WERI-Rb-1 (cell line): ENCODE measurements around the gene OR5K3.

Source experiments
- DNase-seq: peaks from one replicate; pipeline ENCODE4 v3.0.0-alpha.2; 2020
- H3K27ac ChIP-seq: fragments of 250-450 bp; sonication (Bioruptor Pico); 2 replicates; pipeline ENCODE4 v1.5.1; 2020; ENCODE audit warnings: mild to moderate bottlenecking, moderate library complexity
- H3K27me3 ChIP-seq: fragments of 250-450 bp; sonication (Bioruptor Pico); 2 replicates; pipeline ENCODE4 v1.5.1; 2021; ENCODE audit warnings: mild to moderate bottlenecking, low read depth, moderate library complexity; ENCODE audit not compliant: insufficient read depth, severe bottlenecking
- H3K36me3 ChIP-seq: fragments of 250-450 bp; sonication (Bioruptor Pico); 2 replicates; pipeline ENCODE4 v1.5.1; 2020; ENCODE audit warnings: mild to moderate bottlenecking, moderate library complexity
- H3K4me3 ChIP-seq: 2 replicates; pipeline ENCODE4 v1.5.1; 2011; ENCODE audit warnings: low read depth, mild to moderate bottlenecking, control low read depth, low read length
- H3K9me3 ChIP-seq: fragments of 250-450 bp; sonication (Bioruptor Pico); 2 replicates; pipeline ENCODE4 v1.5.1; 2021; ENCODE audit warnings: mild to moderate bottlenecking, moderate library complexity; ENCODE audit not compliant: severe bottlenecking
- CTCF ChIP-seq: IDR thresholded peaks from 2 replicates; pipeline ENCODE4 v1.5.1; 2011; ENCODE audit warnings: low read depth, mild to moderate bottlenecking, control low read depth, inconsistent platforms, low read length

OR5K3 gene

GRCh38 chr3:98398513-98398912, 8.0 kb downstream of the OR5K3 start:
- Histone ChIP-seq H3K9me3 (no peaks in the 10 kb centered on the region), H3K36me3 (no peaks in the 10 kb centered on the region), H3K27me3 (peaks cover 30% of the 10 kb centered on the region), H3K4me3 (no peak overlapping the region), H3K27ac (no peak overlapping the region)
- TF ChIP-seq CTCF: no peak
- no peak for DNase-seq

GRCh38 chr3:98402507-98402906, 12.0 kb downstream of the OR5K3 start:
- DNase-seq: no peak
- peaks cover 9% of the 10 kb centered on the region for H3K9me3 ChIP-seq
- peaks cover 21% of the 10 kb centered on the region for H3K27me3 ChIP-seq

GRCh38 chr3:98404010-98404409, 13.5 kb downstream of the OR5K3 start:
- DNase-seq: no peak
- no peak for TF ChIP-seq CTCF
- peaks cover 9% of the 10 kb centered on the region for H3K9me3 ChIP-seq
- no peaks in the 10 kb centered on the region for H3K36me3 ChIP-seq
- H3K27me3 ChIP-seq: peaks cover 11% of the 10 kb centered on the region
- no peak overlapping the region for H3K4me3 ChIP-seq
- no peak overlapping the region for H3K27ac ChIP-seq

More at GRCh38 chr3:98402507-98402906, 12.0 kb downstream of the OR5K3 start:
- H3K27ac ChIP-seq: no peak overlapping the region
- H3K4me3 ChIP-seq: no peak overlapping the region
- no peak for TF ChIP-seq CTCF
- H3K36me3 ChIP-seq: no peaks in the 10 kb centered on the region

GRCh38 chr3:98406034-98406433, 15.6 kb downstream of the OR5K3 start:
- Histone ChIP-seq H3K36me3 (no peaks in the 10 kb centered on the region), H3K4me3 (no peak overlapping the region), H3K27me3 (peaks cover 3% of the 10 kb centered on the region), H3K9me3 (peaks cover 9% of the 10 kb centered on the region), H3K27ac (no peak overlapping the region)
- no peak for TF ChIP-seq CTCF
- no peak for DNase-seq

- Histone ChIP-seq H3K9me3 (no peaks in the 10 kb centered on the region), H3K4me3 (no peak overlapping the region), H3K36me3 (no peaks in the 10 kb centered on the region), H3K27me3 (peaks cover 18% of the 10 kb centered on the region), H3K27ac (no peak overlapping the region)
- no peak for TF ChIP-seq CTCF
- no peak for DNase-seq
These were observed 42.1 kb downstream of the OR5K3 start for GRCh38 chr3:98432575-98432974.

GRCh38 chr3:98433764-98434163, 43.3 kb downstream of the OR5K3 start:
- no peak overlapping the region for H3K4me3 ChIP-seq
- no peaks in the 10 kb centered on the region for H3K9me3 ChIP-seq
- peaks cover 21% of the 10 kb centered on the region for H3K27me3 ChIP-seq
- no peak for DNase-seq
- no peak for TF ChIP-seq CTCF
- no peaks in the 10 kb centered on the region for H3K36me3 ChIP-seq
- no peak overlapping the region for H3K27ac ChIP-seq
